Measurements from ENCODE around the gene FGD2. TPM values are rescaled to one million over a fixed set of nuclear protein-coding genes. Genes with fewer than 3 reads are reported as not detected.
A peak's percentile ranks its signal among the peaks of the same experiment; 100 is the strongest.

The FGD2 gene
- total and polyA plus RNA-seq, 9 of the 15 experiments (the other 6 are each of a cell fraction or from before 2014, with no cell fraction given) = 0.09 TPM; not detected in 8

DNA sequence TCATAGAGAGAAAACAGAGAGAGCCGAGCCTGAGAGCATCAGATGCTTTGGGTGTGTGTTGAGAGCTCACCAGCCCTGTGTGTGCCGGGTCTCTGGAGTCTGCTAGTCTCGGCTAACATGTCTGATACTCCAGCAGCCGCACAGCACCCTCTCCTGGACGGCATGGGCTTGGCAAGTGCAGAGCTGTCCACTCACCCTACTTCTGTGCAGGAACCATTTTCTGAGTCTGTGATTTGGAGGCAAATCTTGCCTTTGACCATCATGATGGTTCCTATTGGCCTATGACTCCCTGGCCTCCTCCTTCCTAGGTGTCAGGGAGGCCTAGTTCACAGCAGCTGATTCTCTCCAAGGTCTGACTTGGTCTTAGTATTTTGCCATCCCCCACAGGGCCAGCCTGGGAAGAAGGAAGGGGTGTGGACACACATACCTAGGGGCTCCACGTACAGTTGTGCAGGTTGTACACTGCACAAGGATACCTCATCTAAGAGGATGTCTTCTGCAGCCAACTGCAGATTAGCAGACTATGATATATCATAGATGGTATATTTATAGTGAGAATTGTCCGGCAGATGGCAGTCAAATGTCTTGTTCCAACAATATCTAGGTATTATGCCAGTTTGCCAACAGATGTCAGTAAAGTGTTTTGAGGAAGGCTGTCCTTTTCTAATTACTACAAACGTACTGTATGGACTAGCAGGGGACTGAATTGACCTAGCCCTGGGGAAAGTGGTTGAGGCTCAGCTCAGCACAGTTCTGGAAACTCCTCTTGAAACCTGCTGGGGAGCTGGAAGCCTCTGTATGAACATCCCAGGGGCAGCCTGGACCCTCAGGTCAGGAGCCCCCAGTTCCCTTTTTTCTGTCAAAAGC lies 13.0 kb downstream of the FGD2 start (continued):
- TF ChIP-seq KLF10 (CRISPR knock-in tag; IDR thresholded peaks at IDR 0.05) (no peak), TRIM24 (IDR thresholded peaks at IDR 0.05) (0 out of 4 replicates have a peak, but pooled peaks of 1 of the 2 experiments have one; percentile 13), FOS (IDR thresholded peaks at IDR 0.05; ENCODE audit: extremely low read depth, insufficient read length) (no peak), ILK (tag; IDR thresholded peaks at IDR 0.05; ENCODE audit: borderline replicate concordance, low read depth) (no peak), KAT7 (CRISPR knock-in tag; IDR thresholded peaks at IDR 0.05; ENCODE audit: borderline replicate concordance) (0 out of 2 replicates have a peak, but pooled peaks have one; percentile 56), CREM (IDR thresholded peaks at IDR 0.05; ENCODE audit: low read depth) (peak; percentile 44), ZNF239 (CRISPR knock-in tag; IDR thresholded peaks at IDR 0.05) (no peak), NFE2L1 (tag; IDR thresholded peaks at IDR 0.05; ENCODE audit: borderline replicate concordance, low read depth) (no peak), RCOR1 (IDR thresholded peaks at IDR 0.05; ENCODE audit: borderline replicate concordance in 1 of 2, low read depth in 2 of 2, low read length in 2 of 2) (peak in 1 of 2 experiments; percentile 68; a peak in 2 of 4 replicates), MYNN (IDR thresholded peaks at IDR 0.05) (no peak), MYNN (CRISPR knock-in tag; IDR thresholded peaks at IDR 0.05) (no peak), ZKSCAN1 (IDR thresholded peaks at IDR 0.05; ENCODE audit: low read depth, low read length) (no peak), SAFB (IDR thresholded peaks at IDR 0.05; ENCODE audit: borderline replicate concordance, low read depth, low read length) (no peak), BRD9 (IDR thresholded peaks at IDR 0.05; ENCODE audit: low read depth, partially characterized antibody) (no peak), TGIF2 (CRISPR knock-in tag; IDR thresholded peaks at IDR 0.05) (no peak), GABPB1 (CRISPR knock-in tag; IDR thresholded peaks at IDR 0.05) (peak; percentile 61; the same call in 1 of the 2 replicates)
- TF ChIP-seq, protein P1, sequence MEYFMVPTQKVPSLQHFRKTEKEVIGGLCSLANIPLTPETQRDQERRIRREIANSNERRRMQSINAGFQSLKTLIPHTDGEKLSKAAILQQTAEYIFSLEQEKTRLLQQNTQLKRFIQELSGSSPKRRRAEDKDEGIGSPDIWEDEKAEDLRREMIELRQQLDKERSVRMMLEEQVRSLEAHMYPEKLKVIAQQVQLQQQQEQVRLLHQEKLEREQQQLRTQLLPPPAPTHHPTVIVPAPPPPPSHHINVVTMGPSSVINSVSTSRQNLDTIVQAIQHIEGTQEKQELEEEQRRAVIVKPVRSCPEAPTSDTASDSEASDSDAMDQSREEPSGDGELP (CRISPR knock-in tag; IDR thresholded peaks at IDR 0.05; ENCODE audit: borderline replicate concordance) = peak; percentile 79; the same call in 1 of the 2 replicates
- TF ChIP-seq, protein P2, sequence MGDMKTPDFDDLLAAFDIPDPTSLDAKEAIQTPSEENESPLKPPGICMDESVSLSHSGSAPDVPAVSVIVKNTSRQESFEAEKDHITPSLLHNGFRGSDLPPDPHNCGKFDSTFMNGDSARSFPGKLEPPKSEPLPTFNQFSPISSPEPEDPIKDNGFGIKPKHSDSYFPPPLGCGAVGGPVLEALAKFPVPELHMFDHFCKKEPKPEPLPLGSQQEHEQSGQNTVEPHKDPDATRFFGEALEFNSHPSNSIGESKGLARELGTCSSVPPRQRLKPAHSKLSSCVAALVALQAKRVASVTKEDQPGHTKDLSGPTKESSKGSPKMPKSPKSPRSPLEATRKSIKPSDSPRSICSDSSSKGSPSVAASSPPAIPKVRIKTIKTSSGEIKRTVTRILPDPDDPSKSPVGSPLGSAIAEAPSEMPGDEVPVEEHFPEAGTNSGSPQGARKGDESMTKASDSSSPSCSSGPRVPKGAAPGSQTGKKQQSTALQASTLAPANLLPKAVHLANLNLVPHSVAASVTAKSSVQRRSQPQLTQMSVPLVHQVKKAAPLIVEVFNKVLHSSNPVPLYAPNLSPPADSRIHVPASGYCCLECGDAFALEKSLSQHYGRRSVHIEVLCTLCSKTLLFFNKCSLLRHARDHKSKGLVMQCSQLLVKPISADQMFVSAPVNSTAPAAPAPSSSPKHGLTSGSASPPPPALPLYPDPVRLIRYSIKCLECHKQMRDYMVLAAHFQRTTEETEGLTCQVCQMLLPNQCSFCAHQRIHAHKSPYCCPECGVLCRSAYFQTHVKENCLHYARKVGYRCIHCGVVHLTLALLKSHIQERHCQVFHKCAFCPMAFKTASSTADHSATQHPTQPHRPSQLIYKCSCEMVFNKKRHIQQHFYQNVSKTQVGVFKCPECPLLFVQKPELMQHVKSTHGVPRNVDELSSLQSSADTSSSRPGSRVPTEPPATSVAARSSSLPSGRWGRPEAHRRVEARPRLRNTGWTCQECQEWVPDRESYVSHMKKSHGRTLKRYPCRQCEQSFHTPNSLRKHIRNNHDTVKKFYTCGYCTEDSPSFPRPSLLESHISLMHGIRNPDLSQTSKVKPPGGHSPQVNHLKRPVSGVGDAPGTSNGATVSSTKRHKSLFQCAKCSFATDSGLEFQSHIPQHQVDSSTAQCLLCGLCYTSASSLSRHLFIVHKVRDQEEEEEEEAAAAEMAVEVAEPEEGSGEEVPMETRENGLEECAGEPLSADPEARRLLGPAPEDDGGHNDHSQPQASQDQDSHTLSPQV (IDR thresholded peaks at IDR 0.05) = no peak
- TF ChIP-seq, protein P3, sequence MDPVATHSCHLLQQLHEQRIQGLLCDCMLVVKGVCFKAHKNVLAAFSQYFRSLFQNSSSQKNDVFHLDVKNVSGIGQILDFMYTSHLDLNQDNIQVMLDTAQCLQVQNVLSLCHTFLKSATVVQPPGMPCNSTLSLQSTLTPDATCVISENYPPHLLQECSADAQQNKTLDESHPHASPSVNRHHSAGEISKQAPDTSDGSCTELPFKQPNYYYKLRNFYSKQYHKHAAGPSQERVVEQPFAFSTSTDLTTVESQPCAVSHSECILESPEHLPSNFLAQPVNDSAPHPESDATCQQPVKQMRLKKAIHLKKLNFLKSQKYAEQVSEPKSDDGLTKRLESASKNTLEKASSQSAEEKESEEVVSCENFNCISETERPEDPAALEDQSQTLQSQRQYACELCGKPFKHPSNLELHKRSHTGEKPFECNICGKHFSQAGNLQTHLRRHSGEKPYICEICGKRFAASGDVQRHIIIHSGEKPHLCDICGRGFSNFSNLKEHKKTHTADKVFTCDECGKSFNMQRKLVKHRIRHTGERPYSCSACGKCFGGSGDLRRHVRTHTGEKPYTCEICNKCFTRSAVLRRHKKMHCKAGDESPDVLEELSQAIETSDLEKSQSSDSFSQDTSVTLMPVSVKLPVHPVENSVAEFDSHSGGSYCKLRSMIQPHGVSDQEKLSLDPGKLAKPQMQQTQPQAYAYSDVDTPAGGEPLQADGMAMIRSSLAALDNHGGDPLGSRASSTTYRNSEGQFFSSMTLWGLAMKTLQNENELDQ (CRISPR knock-in tag; IDR thresholded peaks at IDR 0.05; ENCODE audit: borderline replicate concordance) = 0 out of 2 replicates have a peak, but pooled peaks have one; percentile 57
